Measurements from ENCODE around the gene PALD1.

DNA sequence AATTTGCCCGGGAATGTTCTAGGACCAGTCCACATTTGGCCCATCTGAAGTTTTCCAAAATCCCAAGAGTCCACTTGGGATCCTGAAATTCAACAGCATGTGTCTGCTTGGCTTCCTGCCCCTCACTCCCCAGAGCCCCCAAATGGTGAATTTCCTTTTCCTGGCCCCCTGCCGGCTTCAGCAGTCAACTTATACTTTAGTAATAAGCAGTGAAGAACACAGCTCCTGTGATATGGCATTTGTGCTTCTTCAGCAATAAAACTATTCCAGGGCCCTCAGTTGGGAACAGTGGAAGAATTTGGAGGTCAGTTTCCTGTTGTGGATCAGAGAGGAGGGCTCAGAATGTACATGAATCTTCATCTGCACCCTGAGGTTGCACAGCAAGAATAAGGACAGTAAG, 72.9 kb downstream of the PALD1 start:
- TF ChIP-seq CTCF (IDR thresholded peaks at IDR 0.05) = no peak
- no peak for TF ChIP-seq POLR2A (IDR thresholded peaks at IDR 0.05)

All from testis (tissue), 2 donors.